ENCODE measurements around the gene KIAA1328.

Gene KIAA1328

DNA sequence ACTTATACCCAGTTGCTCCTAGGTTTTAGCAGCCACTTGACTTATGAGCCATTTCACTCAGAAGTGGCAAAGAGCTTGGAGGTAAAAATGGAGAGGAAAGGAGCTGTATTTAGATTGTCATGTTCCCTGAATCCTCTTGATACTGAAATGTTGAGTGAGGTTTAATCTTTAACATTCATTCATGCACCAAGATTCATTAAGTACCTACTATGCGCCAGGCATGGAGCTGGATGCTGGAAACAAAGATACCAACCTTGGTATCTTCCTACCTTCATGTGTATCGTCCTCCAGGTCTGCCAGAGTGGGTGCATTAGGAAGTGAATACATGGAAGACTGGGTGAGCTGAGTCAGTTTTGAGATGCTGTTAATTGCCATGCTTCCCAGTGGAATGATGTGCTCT is 23.8 kb upstream of the KIAA1328 start:
- DNase-seq (ENCODE audit: low read depth in 1 of 2, low spot score in 1 of 2), result no peak
- Histone ChIP-seq H3K27ac (replicated peaks) (no peak overlapping the region), H3K4me3 (replicated peaks; ENCODE audit: insufficient read depth, low read length) (no peak overlapping the region), H3K27me3 (ENCODE audit: insufficient read depth, poor library complexity, severe bottlenecking) (no peaks in the 10 kb centered on the region)
- TF ChIP-seq REST (IDR thresholded peaks at IDR 0.05; ENCODE audit: insufficient replicate concordance, low read depth) (no peak), SPI1 (IDR thresholded peaks at IDR 0.05; ENCODE audit: borderline replicate concordance, low read depth) (no peak), GABPA (IDR thresholded peaks at IDR 0.05; ENCODE audit: low read depth) (no peak), POLR2AphosphoS5 (IDR thresholded peaks at IDR 0.05; ENCODE audit: low read depth) (no peak), CTCF (IDR thresholded peaks at IDR 0.05; ENCODE audit: insufficient read depth, low read length) (no peak)

GRCh38 chr18:36808681-36809080 is 20.2 kb upstream of the KIAA1328 start:
- Histone ChIP-seq H3K4me3 (replicated peaks; ENCODE audit: insufficient read depth, low read length) (no peak overlapping the region), H3K27me3 (ENCODE audit: insufficient read depth, poor library complexity, severe bottlenecking) (no peaks in the 10 kb centered on the region), H3K27ac (replicated peaks) (no peak overlapping the region)
- DNase-seq (ENCODE audit: low read depth in 1 of 2, low spot score in 1 of 2), result no peak
- TF ChIP-seq POLR2AphosphoS5 (IDR thresholded peaks at IDR 0.05; ENCODE audit: low read depth), result no peak
- no peak for TF ChIP-seq SPI1 (IDR thresholded peaks at IDR 0.05; ENCODE audit: borderline replicate concordance, low read depth)
- TF ChIP-seq GABPA (IDR thresholded peaks at IDR 0.05; ENCODE audit: low read depth), result no peak
- TF ChIP-seq REST (IDR thresholded peaks at IDR 0.05; ENCODE audit: insufficient replicate concordance, low read depth), result no peak

DNA sequence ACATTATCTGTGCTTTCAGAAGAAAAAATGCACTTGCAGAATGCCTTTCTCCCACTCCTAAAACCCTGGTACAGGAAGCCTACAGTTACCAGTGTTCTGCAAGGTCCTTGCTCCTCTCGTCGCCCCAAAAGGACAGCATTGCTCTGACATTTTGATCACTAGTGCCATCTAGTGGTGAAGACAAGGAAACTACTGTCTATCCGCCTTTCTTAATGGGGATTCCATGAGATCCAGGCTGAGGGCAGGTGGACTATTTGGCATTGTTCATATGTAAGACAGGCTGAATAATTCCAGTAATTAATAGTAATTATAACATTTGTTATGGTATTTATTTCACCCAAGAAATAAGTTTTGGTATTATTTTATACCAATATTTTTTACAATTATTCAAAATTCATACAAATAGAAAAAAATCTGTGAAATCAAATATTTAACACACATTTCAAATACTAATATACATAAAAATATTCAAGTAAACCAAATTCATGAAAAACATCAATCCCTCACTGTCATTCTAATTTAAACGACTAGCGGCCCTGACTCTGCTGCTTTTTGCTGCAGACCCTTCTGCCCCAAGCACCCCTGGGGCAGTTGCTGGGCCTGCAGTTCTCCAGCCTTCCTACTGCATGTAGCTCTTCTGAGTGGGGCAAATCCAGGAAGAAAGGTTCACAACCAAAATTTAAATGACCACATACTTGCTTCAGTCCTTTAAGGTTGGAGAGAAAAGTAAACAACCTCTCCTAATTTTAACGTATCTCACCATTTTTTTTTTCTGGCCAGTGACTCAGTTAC is 19.1 kb upstream of the KIAA1328 start:
- peak; percentile 74 to 82 for DNase-seq (ENCODE audit: low read depth in 1 of 2, low spot score in 1 of 2)
- H3K27me3 ChIP-seq (ENCODE audit: insufficient read depth, poor library complexity, severe bottlenecking), result no peaks in the 10 kb centered on the region
- no peak for TF ChIP-seq GABPA (IDR thresholded peaks at IDR 0.05; ENCODE audit: low read depth)
- peak; percentile 82 for TF ChIP-seq CTCF (IDR thresholded peaks at IDR 0.05; ENCODE audit: insufficient read depth, low read length)
- no peak overlapping the region for H3K27ac ChIP-seq (replicated peaks)
- no peak overlapping the region for H3K4me3 ChIP-seq (replicated peaks; ENCODE audit: insufficient read depth, low read length)

DNA sequence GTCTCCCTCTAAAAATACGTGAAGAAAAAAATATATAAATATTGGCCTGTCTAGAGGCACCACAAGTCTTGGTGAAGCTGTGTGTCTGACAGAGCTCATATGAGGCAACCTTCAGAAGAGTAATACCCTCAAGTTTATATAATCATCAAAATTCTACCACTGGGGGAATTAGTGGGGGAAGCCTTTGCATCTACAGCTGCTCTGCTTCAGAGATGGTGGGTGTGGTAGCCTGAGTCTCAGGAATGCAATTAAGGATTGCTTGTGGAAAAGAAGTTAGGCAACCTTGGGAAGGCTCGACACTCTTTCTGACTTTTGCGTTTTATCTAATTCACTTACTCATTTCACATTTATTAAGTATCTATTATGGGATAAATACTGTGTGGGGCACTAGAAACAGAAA is 17.5 kb upstream of the KIAA1328 start:
- Histone ChIP-seq H3K27me3 (ENCODE audit: insufficient read depth, poor library complexity, severe bottlenecking) (no peaks in the 10 kb centered on the region), H3K27ac (replicated peaks) (no peak overlapping the region), H3K4me3 (replicated peaks; ENCODE audit: insufficient read depth, low read length) (no peak overlapping the region)
- DNase-seq (ENCODE audit: low read depth in 1 of 2, low spot score in 1 of 2), result no peak
- no peak for TF ChIP-seq POLR2AphosphoS5 (IDR thresholded peaks at IDR 0.05; ENCODE audit: low read depth)
- TF ChIP-seq GABPA (IDR thresholded peaks at IDR 0.05; ENCODE audit: low read depth), result no peak
- TF ChIP-seq CTCF (IDR thresholded peaks at IDR 0.05; ENCODE audit: insufficient read depth, low read length), result no peak
- TF ChIP-seq SPI1 (IDR thresholded peaks at IDR 0.05; ENCODE audit: borderline replicate concordance, low read depth), result no peak
- no peak for TF ChIP-seq REST (IDR thresholded peaks at IDR 0.05; ENCODE audit: insufficient replicate concordance, low read depth)
